AG09319 (cell line): Measurements from ENCODE around the gene BRAF.

ENCODE experiments used
- DNase-seq: peaks from one replicate; pipeline ENCODE4 v3.0.0-alpha.2; 2010; ENCODE audit warnings: low read depth; ENCODE audit errors: extremely low read depth
- TF ChIP-seq, protein P1 (sequence below): IDR thresholded peaks from 2 replicates; pipeline ENCODE4 v1.5.1; 2011; ENCODE audit warnings: low read depth, mild to moderate bottlenecking, inconsistent platforms, low read length, moderate library complexity

The BRAF gene

DNA sequence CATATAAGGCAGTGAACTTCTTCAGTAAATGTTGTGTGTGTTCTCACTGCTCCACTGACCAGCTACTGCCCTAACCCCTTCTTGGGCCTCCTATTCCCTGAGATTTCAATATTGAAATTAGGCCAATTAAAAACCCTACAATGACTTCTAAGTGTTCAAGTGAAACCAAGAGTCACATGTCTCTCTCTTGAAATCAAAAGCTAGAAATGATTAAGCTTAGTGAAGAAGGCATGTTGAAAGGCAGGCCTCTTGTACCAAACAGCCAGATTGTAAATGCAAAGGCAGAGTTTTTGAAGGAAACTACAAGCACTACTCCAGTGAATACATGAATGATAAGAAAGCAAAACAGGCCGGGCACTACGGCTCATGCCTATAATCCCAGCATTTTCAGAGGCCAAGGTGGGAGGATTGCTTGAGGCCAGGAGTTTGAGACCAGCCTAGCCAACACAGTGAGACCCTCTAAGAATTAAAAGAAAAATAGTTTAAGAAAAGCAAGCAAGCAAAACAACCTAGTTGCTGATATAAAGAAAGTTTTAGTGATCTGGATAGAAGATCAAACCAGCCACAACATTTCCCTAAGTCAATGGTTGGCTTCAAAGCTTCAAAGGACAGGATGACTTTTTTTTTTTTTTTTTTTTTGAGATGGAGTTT lies 22.3 kb downstream of the BRAF start:
- no peak for DNase-seq
- TF ChIP-seq, protein P1, sequence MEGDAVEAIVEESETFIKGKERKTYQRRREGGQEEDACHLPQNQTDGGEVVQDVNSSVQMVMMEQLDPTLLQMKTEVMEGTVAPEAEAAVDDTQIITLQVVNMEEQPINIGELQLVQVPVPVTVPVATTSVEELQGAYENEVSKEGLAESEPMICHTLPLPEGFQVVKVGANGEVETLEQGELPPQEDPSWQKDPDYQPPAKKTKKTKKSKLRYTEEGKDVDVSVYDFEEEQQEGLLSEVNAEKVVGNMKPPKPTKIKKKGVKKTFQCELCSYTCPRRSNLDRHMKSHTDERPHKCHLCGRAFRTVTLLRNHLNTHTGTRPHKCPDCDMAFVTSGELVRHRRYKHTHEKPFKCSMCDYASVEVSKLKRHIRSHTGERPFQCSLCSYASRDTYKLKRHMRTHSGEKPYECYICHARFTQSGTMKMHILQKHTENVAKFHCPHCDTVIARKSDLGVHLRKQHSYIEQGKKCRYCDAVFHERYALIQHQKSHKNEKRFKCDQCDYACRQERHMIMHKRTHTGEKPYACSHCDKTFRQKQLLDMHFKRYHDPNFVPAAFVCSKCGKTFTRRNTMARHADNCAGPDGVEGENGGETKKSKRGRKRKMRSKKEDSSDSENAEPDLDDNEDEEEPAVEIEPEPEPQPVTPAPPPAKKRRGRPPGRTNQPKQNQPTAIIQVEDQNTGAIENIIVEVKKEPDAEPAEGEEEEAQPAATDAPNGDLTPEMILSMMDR, result no peak

DNA sequence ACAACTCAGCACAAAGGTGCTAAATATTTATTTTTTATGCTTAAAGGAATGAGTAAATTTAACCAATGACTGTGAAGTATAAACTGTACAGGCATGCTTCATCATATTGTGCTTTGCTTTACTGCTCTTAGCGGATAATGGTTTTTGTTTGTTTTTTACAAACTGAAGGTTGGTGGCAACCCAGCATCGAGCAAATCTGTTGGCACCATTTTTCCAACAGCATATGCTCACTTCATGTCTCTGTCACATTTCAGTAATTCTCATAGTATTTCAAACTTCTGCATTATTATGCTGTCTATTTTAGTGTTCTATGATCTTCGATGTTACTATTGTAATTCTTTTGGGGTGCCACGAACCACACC lies 22.8 kb downstream of the BRAF start:
- no peak for DNase-seq
- TF ChIP-seq, protein P1, result no peak

DNA sequence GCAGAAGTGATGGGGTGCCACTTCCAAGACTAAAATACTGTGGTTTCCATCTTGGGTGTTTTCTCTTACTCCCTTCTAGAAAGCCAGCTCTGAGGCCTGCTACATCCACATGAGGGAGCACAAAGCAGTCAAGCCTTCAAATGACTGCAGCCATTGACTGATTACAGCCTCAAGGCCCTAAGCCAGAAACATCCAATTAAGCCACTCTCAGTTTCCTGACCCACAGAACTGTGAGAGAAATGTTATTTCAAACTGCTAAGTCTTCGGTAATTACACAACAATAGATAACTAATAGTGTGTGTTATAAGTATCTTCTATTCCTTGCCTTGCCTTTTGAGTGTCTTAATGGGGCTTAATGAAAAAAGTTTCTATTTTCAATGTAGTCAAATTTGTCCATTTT lies 24.8 kb downstream of the BRAF start:
- DNase-seq, result no peak
- TF ChIP-seq, protein P1, result no peak

DNA sequence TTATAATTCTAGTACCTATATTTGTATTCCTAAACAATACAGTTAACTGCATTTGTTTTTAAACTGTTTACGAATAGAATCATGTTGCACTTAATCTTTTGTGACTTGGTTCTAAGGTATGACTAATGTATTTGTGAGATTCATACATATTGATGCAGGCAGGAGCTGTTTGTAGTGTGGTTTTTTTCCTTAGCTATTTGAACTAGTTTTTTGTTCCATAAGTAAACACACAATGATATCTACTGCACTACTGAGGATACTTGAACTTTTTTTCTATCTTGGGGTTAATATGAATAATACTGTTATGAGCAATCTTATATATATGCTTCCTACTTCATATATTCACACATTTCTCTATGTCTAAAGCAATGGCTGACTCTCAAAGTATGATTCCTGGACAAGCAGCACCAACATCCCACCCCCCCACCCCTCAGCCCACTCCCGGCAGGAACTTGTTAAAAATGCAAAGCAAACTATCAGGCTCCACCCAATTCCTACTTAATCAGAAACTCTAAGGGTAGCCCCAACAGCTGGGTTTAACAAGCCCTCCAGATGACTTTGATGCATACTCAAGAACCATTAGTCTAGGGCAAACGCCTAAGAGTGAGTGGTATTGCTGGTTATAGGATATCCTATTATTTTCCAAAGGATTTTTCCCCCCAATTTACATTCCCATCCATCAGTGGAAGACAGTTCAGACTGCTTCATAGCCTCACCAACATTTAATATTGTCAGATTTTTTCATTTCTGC lies 25.8 kb downstream of the BRAF start:
- DNase-seq, result no peak
- TF ChIP-seq, protein P1, result no peak

DNA sequence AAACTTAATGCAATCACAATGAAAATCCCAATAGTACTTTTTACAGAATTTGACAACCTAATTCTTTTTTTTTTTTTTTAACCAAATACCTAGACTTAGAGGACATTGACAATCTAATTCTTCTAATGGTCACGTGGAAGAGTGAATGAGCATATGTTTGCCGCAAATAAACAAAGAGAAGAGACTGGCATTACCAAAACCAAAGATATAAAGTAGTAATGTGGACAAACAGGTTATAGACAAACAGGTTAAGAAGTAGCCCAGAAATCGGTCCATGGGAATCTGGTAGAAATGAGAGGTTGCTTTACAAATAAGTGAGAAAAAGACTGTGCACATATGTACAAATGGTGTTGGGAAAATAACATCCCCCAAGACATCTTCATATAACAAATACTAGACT lies 27.7 kb downstream of the BRAF start:
- TF ChIP-seq, protein P1, result no peak
- no peak for DNase-seq

DNA sequence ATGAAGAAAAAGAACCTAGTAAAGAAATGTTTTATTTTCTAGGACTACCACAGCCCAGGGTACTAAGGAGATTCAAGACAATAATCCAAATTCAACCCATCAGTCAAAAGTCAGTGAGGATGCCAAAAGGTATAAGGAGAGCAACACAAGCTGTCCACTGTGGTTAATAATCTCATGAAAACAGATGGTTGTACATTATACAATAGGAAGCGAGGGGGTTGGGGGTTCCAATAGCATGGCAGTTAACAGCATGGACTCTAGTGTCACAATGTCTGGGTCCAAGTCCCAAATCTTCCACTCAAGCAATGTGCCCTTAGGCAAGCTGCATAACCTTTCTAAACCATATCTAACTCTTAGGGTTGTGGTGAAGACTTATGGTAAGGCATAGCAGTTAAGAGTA lies 35.1 kb downstream of the BRAF start:
- TF ChIP-seq, protein P1, result no peak
- DNase-seq, result no peak

DNA sequence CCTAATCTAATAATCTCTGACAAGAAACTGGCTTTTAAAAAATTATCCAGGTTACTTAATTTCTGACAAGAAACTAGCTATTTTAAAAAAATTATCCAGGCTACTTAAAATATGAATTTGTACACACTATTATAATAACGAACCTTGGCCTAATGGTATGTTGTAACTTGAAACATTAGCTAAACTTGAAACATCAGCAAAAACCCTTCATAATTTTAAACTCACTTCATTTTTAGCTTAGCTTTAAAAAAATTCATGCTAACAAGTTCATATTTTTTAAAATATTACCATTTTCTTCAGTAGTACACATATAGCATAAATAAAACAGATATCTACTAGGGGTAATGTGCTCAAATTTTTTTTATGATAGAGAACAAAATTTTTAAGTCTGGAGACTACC lies 35.6 kb downstream of the BRAF start:
- DNase-seq, result no peak
- TF ChIP-seq, protein P1, result no peak
